ENCODE results near the gene NSUN6. TPM values are rescaled to one million over a fixed set of nuclear protein-coding genes. Genes with fewer than 3 reads are reported as not detected.

The NSUN6 gene
- polyA plus RNA-seq, 1 donor (not counting 4 experiments of a cell fraction or from before 2014, with no cell fraction given), result 9.8 TPM

GRCh38 chr10:18665815-18666558 is 14.6 kb upstream of the NSUN6 start:
- no peak for FAIRE-seq
- no peaks in the 10 kb centered on the region for H3K27me3 ChIP-seq (ENCODE audit: control insufficient read depth, extremely low read depth, insufficient read depth, low read length)
- H3K36me3 ChIP-seq (ENCODE audit: control insufficient read depth in 2 of 2, extremely low read depth in 1 of 2, insufficient read depth in 2 of 2, low read length in 2 of 2), result peaks cover 2 to 12% of the 10 kb centered on the region in 2 experiments
- H3K79me2 ChIP-seq (ENCODE audit: control insufficient read depth, insufficient read depth, low read length), result peaks cover 71% of the 10 kb centered on the region
- H3K27ac ChIP-seq (ENCODE audit: control insufficient read depth, insufficient read depth, low read length), result peak overlapping the region; percentile 59
- no peak for TF ChIP-seq CTCF (optimal IDR thresholded peaks at IDR 0.05 in 1 of 3, IDR thresholded peaks at IDR 0.05 in 1 of 3, conservative IDR thresholded peaks at IDR 0.05 in 1 of 3; ENCODE audit: extremely low read depth in 1 of 3, insufficient read depth in 2 of 3, low read length in 3 of 3)
- no peak for TF ChIP-seq EZH2 (IDR thresholded peaks at IDR 0.05; ENCODE audit: low read length)
- H3K4me3 ChIP-seq (ENCODE audit: control insufficient read depth in 2 of 3, extremely low read depth in 1 of 3, insufficient read depth in 2 of 3, low read depth in 1 of 3, low read length in 3 of 3), result no peak overlapping the region
- no peak for DNase-seq (ENCODE audit: low read depth, low spot score)
- H3K4me1 ChIP-seq (ENCODE audit: control insufficient read depth, extremely low read depth, insufficient read depth, low read length), result peaks cover 24% of the 10 kb centered on the region
- H3K4me2 ChIP-seq (ENCODE audit: control insufficient read depth, extremely low read depth, insufficient read depth, low read depth, low read length), result peak overlapping the region; percentile 27
- dilution Hi-C loops (cut with MboI; ENCODE audit: extremely low pct_ligation_motif_present, low sequenced_read_pairs), result no loop called here
- H3K9me3 ChIP-seq (ENCODE audit: control insufficient read depth, low read depth, low read length), result no peaks in the 10 kb centered on the region
- no peak overlapping the region for H2AFZ ChIP-seq (ENCODE audit: control insufficient read depth, low read length)
- H3K9me1 ChIP-seq (ENCODE audit: control insufficient read depth, extremely low read depth, insufficient read depth, low read length), result no peaks in the 10 kb centered on the region
- no peak overlapping the region for H3K9ac ChIP-seq (ENCODE audit: control insufficient read depth, extremely low read depth, insufficient read depth, low read length)
- no peaks in the 10 kb centered on the region for H4K20me1 ChIP-seq (ENCODE audit: control insufficient read depth, extremely low read depth, insufficient read depth, low read length)

GRCh38 chr10:18664841-18665478 is 13.6 kb upstream of the NSUN6 start:
- peaks cover 2 to 6% of the 10 kb centered on the region in 2 experiments for H3K36me3 ChIP-seq (ENCODE audit: control insufficient read depth in 2 of 2, extremely low read depth in 1 of 2, insufficient read depth in 2 of 2, low read length in 2 of 2)
- H4K20me1 ChIP-seq (ENCODE audit: control insufficient read depth, extremely low read depth, insufficient read depth, low read length), result no peaks in the 10 kb centered on the region
- DNase-seq (ENCODE audit: low read depth, low spot score), result no peak
- no peak overlapping the region for H3K4me3 ChIP-seq (ENCODE audit: control insufficient read depth in 2 of 3, extremely low read depth in 1 of 3, insufficient read depth in 2 of 3, low read depth in 1 of 3, low read length in 3 of 3)
- no peak overlapping the region for H3K27ac ChIP-seq (ENCODE audit: control insufficient read depth, insufficient read depth, low read length)
- no peak overlapping the region for H3K9ac ChIP-seq (ENCODE audit: control insufficient read depth, extremely low read depth, insufficient read depth, low read length)
- no peaks in the 10 kb centered on the region for H3K27me3 ChIP-seq (ENCODE audit: control insufficient read depth, extremely low read depth, insufficient read depth, low read length)
- no peak for FAIRE-seq
- dilution Hi-C loops (cut with MboI; ENCODE audit: extremely low pct_ligation_motif_present, low sequenced_read_pairs), result no loop called here
- TF ChIP-seq EZH2 (IDR thresholded peaks at IDR 0.05; ENCODE audit: low read length) (no peak), CTCF (optimal IDR thresholded peaks at IDR 0.05 in 1 of 3, IDR thresholded peaks at IDR 0.05 in 1 of 3, conservative IDR thresholded peaks at IDR 0.05 in 1 of 3; ENCODE audit: extremely low read depth in 1 of 3, insufficient read depth in 2 of 3, low read length in 3 of 3) (no peak)
- no peak overlapping the region for H3K4me2 ChIP-seq (ENCODE audit: control insufficient read depth, extremely low read depth, insufficient read depth, low read depth, low read length)
- no peaks in the 10 kb centered on the region for H3K9me3 ChIP-seq (ENCODE audit: control insufficient read depth, low read depth, low read length)
- H3K4me1 ChIP-seq (ENCODE audit: control insufficient read depth, extremely low read depth, insufficient read depth, low read length), result peaks cover 27% of the 10 kb centered on the region
- no peaks in the 10 kb centered on the region for H3K9me1 ChIP-seq (ENCODE audit: control insufficient read depth, extremely low read depth, insufficient read depth, low read length)
- H2AFZ ChIP-seq (ENCODE audit: control insufficient read depth, low read length), result no peak overlapping the region
- peaks cover 74% of the 10 kb centered on the region for H3K79me2 ChIP-seq (ENCODE audit: control insufficient read depth, insufficient read depth, low read length)
